Lower leg skin (tissue), 4 donors: Measurements from ENCODE around the gene RGS7. TPM values are rescaled to one million over a fixed set of nuclear protein-coding genes. Genes with fewer than 3 reads are reported as not detected.

ENCODE experiments used
- DNase-seq, 2 donors: peaks; one replicate each; pipeline ENCODE4 v3.0.0-alpha.2; 2019; ENCODE audit warnings: low spot score in 2 of 2
- H3K4me3 ChIP-seq: fragments of 200-600 bp; sonication (generic); 2 replicates; pipeline ENCODE4 v1.5.1; 2017; ENCODE audit warnings: mild to moderate bottlenecking, low read depth; ENCODE audit not compliant: poor library complexity, severe bottlenecking
- CTCF ChIP-seq, 3 donors: fragments of 450-650 bp; IDR thresholded peaks; one replicate each; pipeline ENCODE4 v1.5.1; 2016; ENCODE audit warnings: antibody characterized with exemption in 3 of 3, mild to moderate bottlenecking in 3 of 3, moderate library complexity in 2 of 3
- POLR2A ChIP-seq, 2 donors: fragments of 450-650 bp; IDR thresholded peaks; one replicate each; pipeline ENCODE4 v1.6.1; 2016 to 2017; ENCODE audit warnings: antibody characterized with exemption in 2 of 2, mild to moderate bottlenecking in 1 of 2, moderate library complexity in 1 of 2
- WGBS, 2 donors: methylation state at CpG; one replicate each; pipeline ENCODE4 v1.1.5; 2018; 5-methylcytosine and 5-hydroxymethylcytosine counted together
- intact Hi-C: fragments of 100-400 bp; cut with DNase I; formaldehyde crosslinking; loops from one replicate; pipeline ENCODE4 v1.15.0; 2023; ENCODE audit warnings: low total_unique reads
- total RNA-seq, 4 donors: library from RNA; depleted of rRNA; stranded (reverse); fragments of >200 nt; gene quantifications; one replicate each; pipeline ENCODE4 v1.1.0, GENCODE V29; 2016

The RGS7 gene
- total RNA-seq, 4 donors from 2014 or later = not detected

DNA sequence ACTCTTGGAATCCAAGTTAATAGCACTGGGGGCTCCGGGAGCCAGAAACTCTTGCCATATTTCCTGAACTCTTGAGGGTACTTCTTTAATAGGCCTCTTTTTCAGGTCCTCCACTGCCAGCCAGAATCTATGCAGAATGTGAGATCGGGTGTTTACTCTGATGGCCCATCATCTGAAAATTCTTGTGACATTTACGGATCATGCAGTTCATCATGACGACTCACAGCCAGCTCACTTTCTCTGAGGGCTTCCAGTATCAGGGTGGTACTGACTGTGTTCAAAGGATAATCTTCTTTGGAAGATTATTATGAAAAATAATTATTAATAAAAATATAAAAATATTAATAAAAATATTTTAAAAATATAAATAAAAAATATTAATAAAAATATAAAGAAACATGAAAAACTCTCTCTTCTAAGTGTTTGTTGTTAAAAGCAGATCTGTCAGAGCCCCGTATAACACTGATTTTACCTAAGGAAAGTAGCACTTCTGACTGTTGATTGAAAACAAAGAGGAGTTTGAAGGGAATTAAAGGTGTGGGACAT, 550.7 kb downstream of the RGS7 start:
- no peak overlapping the region for H3K4me3 ChIP-seq
- 84 to 85% methylated on average over 5 of the region's 5 CpGs for WGBS, 2 donors
- no peak for DNase-seq
- TF ChIP-seq CTCF (IDR thresholded peaks at IDR 0.05) (no peak), POLR2A (IDR thresholded peaks at IDR 0.05) (no peak)
- intact Hi-C loops = no loop called here

DNA sequence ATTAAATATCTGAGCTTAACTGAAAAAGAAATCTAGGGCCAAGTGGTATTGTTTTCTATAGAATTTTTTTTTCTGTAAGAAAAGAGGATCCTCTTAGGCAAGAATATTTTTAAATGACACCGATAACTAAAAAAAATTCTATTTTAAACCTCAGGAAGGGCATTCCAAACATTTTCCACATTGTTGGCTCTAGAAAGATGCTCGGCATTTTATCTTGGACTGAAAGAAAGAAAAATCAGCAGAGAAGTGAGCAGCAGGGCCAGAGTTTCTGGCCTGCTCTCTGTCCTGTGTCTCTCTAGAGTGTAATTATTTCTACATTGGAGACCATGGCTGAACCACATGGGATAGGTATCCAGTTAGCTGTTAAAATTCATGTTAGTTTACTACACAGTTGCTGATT, 552.5 kb downstream of the RGS7 start:
- H3K4me3 ChIP-seq = no peak overlapping the region
- intact Hi-C loops = no loop called here
- 26 to 37% methylated on average over 2 of the region's 2 CpGs for WGBS, 2 donors
- DNase-seq = no peak
- no peak for TF ChIP-seq POLR2A (IDR thresholded peaks at IDR 0.05)
- TF ChIP-seq CTCF (IDR thresholded peaks at IDR 0.05) = no peak

DNA sequence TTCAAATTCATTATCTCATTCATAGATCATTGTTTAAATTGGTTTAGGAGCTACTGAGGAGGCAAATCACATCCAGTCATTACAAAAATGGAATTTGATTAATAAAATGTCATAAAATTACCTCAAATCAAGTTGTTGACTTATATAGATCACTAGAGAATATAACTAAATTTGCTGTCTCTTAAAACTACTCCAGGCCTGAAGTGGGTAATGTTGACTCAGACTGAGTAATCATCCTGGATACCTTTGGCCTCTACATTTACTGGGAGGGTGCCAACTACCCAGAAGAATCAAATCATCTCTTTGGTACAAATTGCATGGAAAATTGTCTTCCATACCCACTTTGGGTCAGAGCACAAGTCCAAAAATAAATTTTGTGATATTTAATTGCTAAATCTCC, 553.9 kb downstream of the RGS7 start:
- no peak overlapping the region for H3K4me3 ChIP-seq
- no peak for TF ChIP-seq POLR2A (IDR thresholded peaks at IDR 0.05)
- no peak for TF ChIP-seq CTCF (IDR thresholded peaks at IDR 0.05)
- DNase-seq = no peak
- intact Hi-C loops = no loop called here

DNA sequence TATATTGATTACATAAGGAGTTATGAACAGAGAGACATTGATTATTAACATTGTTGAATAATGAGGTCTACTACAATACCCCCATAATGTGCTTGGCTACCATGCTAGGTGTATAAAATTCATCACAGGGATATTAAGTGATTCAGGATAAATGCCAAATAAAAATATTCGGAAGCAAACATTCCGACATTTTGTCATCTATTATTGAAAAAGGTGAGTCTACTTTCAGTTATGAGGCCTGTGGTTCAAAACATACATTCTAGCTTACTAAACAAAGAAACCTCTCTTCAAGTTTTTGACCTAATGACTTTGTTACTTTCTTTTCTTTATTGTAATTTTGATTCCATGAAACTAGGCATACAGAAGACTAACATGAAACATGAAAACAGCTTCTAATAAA, 554.7 kb downstream of the RGS7 start:
- intact Hi-C loops = no loop called here
- TF ChIP-seq CTCF (IDR thresholded peaks at IDR 0.05) (no peak), POLR2A (IDR thresholded peaks at IDR 0.05) (no peak)

GRCh38 chr1:240801442-240801841, 555.6 kb downstream of the RGS7 start:
- DNase-seq = no peak
- intact Hi-C loops = no loop called here
- TF ChIP-seq CTCF (IDR thresholded peaks at IDR 0.05) (no peak), POLR2A (IDR thresholded peaks at IDR 0.05) (no peak)
- 94% methylated on average over 3 of the region's 3 CpGs for WGBS, 2 donors
- H3K4me3 ChIP-seq = no peak overlapping the region

More for the DNA sequence above, 554.7 kb downstream of the RGS7 start:
- H3K4me3 ChIP-seq = no peak overlapping the region
- WGBS, 2 donors = 70 to 91% methylated on average over 2 of the region's 2 CpGs
- DNase-seq = no peak

- H3K4me3 ChIP-seq = no peak overlapping the region
- TF ChIP-seq POLR2A (IDR thresholded peaks at IDR 0.05) = no peak
- no peak for TF ChIP-seq CTCF (IDR thresholded peaks at IDR 0.05)
- intact Hi-C loops = no loop called here
- no peak for DNase-seq
- WGBS, 2 donors = 84 to 89% methylated on average over 1 of the region's 1 CpG
Observed at GRCh38 chr1:240800291-240800690, 556.7 kb downstream of the RGS7 start.
